Spleen (tissue), 11 donors: ENCODE data around the gene COX4I1. TPM values are rescaled to one million over a fixed set of nuclear protein-coding genes. Genes with fewer than 3 reads are reported as not detected.

ENCODE experiments used
- DNase-seq: peaks from one replicate; pipeline ENCODE4 v3.0.0-alpha.2; 2020
- H3K27ac ChIP-seq, 8 donors: fragments of 200-600 bp; sonication (generic) in 7 of 8; 1 replicate in 4 of 8; 2 replicates in 4 of 8; pipeline versions ENCODE4 v1.5.0 to v1.8.0; 2016 to 2021; ENCODE audit warnings: inconsistent platforms in 4 of 8, mild to moderate bottlenecking in 4 of 8, moderate library complexity in 1 of 8
- H3K27me3 ChIP-seq, 7 donors: fragments of 200-600 bp; sonication (generic) in 6 of 7; replicated peaks in 1 of 7; 1 replicate in 4 of 7; 2 replicates in 3 of 7; pipeline versions ENCODE4 v1.5.0 to v1.8.0; 2016 to 2021; ENCODE audit warnings: inconsistent platforms in 3 of 7, mild to moderate bottlenecking in 1 of 7
- H3K36me3 ChIP-seq, 6 donors: fragments of 200-600 bp; sonication (generic) in 5 of 6; 1 replicate in 4 of 6; 2 replicates in 2 of 6; pipeline versions ENCODE4 v1.5.0 to v1.8.0; 2016 to 2021; ENCODE audit warnings: inconsistent platforms in 2 of 6
- H3K4me1 ChIP-seq, 6 donors: fragments of 200-600 bp; sonication (generic) in 5 of 6; 1 replicate in 3 of 6; 2 replicates in 3 of 6; pipeline versions ENCODE4 v1.5.0 to v1.8.0; 2016 to 2021; ENCODE audit warnings: inconsistent platforms in 3 of 6
- H3K4me3 ChIP-seq, 8 donors: fragments of 200-600 bp; sonication (generic) in 7 of 8; 1 replicate in 4 of 8; 2 replicates in 4 of 8; pipeline versions ENCODE4 v1.5.0 to v1.8.0; 2016 to 2021; ENCODE audit warnings: inconsistent platforms in 4 of 8, mild to moderate bottlenecking in 4 of 8, moderate library complexity in 2 of 8
- H3K9me3 ChIP-seq, 8 donors: fragments of 200-600 bp; sonication (generic) in 7 of 8; 1 replicate in 4 of 8; 2 replicates in 4 of 8; pipeline versions ENCODE4 v1.5.0 to v1.8.0; 2016 to 2021; ENCODE audit warnings: inconsistent platforms in 4 of 8
- POLR2A ChIP-seq, 3 donors: fragments of 450-650 bp; IDR thresholded peaks; one replicate each; pipeline ENCODE4 v1.5.1; 2017; ENCODE audit warnings: antibody characterized with exemption in 3 of 3, mild to moderate bottlenecking in 1 of 3
- POLR2AphosphoS5 ChIP-seq, 3 donors: sonication (generic); formaldehyde crosslinking; IDR thresholded peaks; one replicate each; pipeline ENCODE4 v1.5.1; 2017; ENCODE audit warnings: antibody characterized with exemption in 3 of 3
- WGBS, 5 donors: extraction: QIAGEN DNeasy Blood & Tissue Kit in 3 of 5; methylation state at CpG; one replicate each; pipeline versions ENCODE4 v1.1.5 to v1.1.7; 2013 to 2018; 5-methylcytosine and 5-hydroxymethylcytosine counted together
- intact Hi-C: fragments of 100-400 bp; cut with DNase I; formaldehyde crosslinking; loops from one replicate; pipeline ENCODE4 v1.15.0; 2023; ENCODE audit warnings: low total_unique reads
- polyA plus RNA-seq, 3 donors: library from polyadenylated mRNA; stranded (reverse); fragments of 200-250 nt; gene quantifications; one replicate each; pipeline ENCODE4 v1.2.1, GENCODE V29; 2013
- total RNA-seq, 7 donors: library from RNA; depleted of rRNA in 3 of 7; stranded (reverse); fragments of >200 nt in 3 of 7; fragmentation: NEBNext Ultra II Directional in 4 of 7; extraction: Animal tissue kit (Norgen Biotek cat#: 25700) in 4 of 7; gene quantifications; one replicate each; pipeline versions ENCODE4 v1.1.0 to v1.2.1, GENCODE V29; 2016 to 2021
- TF ChIP-seq, protein P1 (sequence below), 11 experiments: fragments of 200-600 bp in 7 of 11; fragments of 450-650 bp in 4 of 11; sonication (generic) in 4 of 11; IDR thresholded peaks in 8 of 11; conservative IDR thresholded peaks in 3 of 11; 1 replicate in 7 of 11; 2 replicates in 4 of 11; pipeline versions ENCODE4 v1.4.0 to v1.8.0; 2016 to 2021; ENCODE audit warnings: antibody characterized with exemption in 11 of 11, inconsistent platforms in 4 of 11, mild to moderate bottlenecking in 1 of 11
- donor health status: healthy with polysubstance abuse.
- donor health status: DM: no; HTN: no; CAD: no; lungs with moderate emphysema.
- donor health status: DM: no; HTN: no; CAD: no.
- donor health status: Bipolar disorder and iron deficiency.
- donor health status: healthy.
- donor health status: DM: no; HTN: no; CAD: no.
- donor health status: DM: yes; HTN: yes; CAD: no.

COX4I1 gene
- total and polyA plus RNA-seq, 10 donors, result 348 to 1,132 (median 450) TPM

DNA sequence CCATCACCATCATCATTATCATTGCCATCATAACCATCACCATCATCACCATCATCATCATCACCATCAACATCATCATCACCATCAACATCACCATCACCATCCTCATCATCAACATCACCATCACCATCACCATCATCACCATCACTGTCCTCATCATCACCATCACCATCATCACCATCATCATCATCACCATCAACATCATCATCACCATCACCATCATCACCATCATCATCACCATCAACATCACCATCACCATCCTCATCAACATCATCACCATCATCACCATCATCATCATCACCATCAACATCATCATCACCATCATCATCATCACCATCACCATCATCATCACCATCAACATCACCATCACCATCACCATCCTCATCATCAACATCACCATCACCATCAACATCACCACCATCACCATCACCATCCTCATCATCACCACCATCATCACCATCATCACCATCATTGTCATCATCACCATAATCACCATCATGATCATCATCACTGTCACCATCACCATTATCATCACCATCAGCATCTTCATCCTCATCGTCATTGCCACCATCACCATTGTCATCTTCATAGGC lies 23.9 kb downstream of the COX4I1 start:
- Histone ChIP-seq H3K4me3 (no peak overlapping the region), H3K9me3 (no peaks in the 10 kb centered on the region), H3K4me1 (peaks cover 8 to 23% (median 17%) of the 10 kb centered on the region in 6 donors), H3K27me3 (peaks cover 0 to 10% (median 0%) of the 10 kb centered on the region in 7 donors), H3K36me3 (no peaks in the 10 kb centered on the region), H3K27ac (no peak overlapping the region)
- TF ChIP-seq POLR2A (IDR thresholded peaks at IDR 0.05) (no peak), POLR2AphosphoS5 (IDR thresholded peaks at IDR 0.05) (no peak)
- TF ChIP-seq, protein P1, sequence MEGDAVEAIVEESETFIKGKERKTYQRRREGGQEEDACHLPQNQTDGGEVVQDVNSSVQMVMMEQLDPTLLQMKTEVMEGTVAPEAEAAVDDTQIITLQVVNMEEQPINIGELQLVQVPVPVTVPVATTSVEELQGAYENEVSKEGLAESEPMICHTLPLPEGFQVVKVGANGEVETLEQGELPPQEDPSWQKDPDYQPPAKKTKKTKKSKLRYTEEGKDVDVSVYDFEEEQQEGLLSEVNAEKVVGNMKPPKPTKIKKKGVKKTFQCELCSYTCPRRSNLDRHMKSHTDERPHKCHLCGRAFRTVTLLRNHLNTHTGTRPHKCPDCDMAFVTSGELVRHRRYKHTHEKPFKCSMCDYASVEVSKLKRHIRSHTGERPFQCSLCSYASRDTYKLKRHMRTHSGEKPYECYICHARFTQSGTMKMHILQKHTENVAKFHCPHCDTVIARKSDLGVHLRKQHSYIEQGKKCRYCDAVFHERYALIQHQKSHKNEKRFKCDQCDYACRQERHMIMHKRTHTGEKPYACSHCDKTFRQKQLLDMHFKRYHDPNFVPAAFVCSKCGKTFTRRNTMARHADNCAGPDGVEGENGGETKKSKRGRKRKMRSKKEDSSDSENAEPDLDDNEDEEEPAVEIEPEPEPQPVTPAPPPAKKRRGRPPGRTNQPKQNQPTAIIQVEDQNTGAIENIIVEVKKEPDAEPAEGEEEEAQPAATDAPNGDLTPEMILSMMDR (IDR thresholded peaks at IDR 0.05 in 8 of 11, conservative IDR thresholded peaks at IDR 0.05 in 3 of 11), result no peak
- intact Hi-C loops, result loop anchor here (2.0 to 10.0 kb wide), 2 partner anchors 71 to 193 kb away; partner anchors contain the start of gene IRF8
- 94 to 100% (median 97%) methylated on average over 1 of the region's 1 CpG for WGBS, 5 donors
- no peak for DNase-seq

DNA sequence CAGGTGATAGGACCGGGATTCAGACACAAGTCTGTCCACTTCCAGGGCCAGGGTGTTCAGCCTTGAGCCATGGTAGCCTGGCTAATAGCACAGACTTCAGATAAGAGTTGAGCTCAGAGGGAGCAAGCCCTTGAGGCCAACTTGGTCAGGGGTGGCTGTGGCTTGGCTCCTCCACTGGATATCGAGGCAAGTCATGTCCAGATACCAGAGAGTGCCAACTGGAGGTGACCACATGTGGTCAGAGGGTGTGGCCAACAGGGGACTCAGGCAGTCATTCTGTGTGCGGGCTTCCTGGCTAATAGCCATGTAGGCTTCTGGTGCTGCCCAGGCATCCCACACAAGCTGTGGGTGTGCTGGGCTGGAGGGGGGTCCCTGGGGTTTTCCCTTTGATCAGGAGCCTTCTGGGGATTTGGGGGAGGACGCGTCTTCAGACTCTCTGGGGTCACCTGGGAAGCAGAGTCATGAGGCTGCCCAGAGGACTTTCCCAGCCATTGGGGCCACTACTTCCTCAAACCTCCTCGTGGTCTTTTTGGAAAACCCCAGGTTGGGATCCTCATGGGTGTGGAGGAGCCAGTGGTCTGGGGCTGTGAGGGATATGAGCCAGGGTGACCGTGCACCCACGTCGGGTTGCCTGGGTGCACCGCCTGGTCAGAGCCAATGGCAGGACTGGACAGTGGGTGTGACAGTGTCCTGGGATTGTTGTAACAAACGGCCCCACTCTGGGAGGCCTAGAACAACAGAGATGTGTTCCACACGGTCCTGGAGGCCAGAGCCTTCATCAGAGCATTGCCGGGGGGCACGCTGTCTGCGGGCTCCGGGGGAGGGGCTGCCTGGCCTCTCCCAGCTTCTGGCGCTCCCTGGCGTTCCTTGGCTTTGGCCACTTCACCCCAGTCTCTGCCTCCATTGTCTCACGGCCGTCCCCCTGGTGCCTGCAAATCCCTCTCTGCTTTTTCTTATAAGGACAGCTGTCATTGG lies 25.0 kb downstream of the COX4I1 start:
- H3K27ac ChIP-seq, result no peak overlapping the region
- no peak for DNase-seq
- intact Hi-C loops, result loop anchor here (10.0 kb wide), 1 partner anchor 70 kb away; the partner anchor contains the start of gene IRF8
- H3K27me3 ChIP-seq, result peaks cover 0 to 14% (median 0%) of the 10 kb centered on the region in 7 donors
- peaks cover 4 to 23% (median 16%) of the 10 kb centered on the region in 6 donors for H3K4me1 ChIP-seq
- WGBS, 5 donors, result 73 to 86% (median 81%) methylated on average over 14 to 20 of the region's 20 CpGs
- no peak overlapping the region for H3K4me3 ChIP-seq
- H3K36me3 ChIP-seq, result no peaks in the 10 kb centered on the region
- no peak for TF ChIP-seq POLR2AphosphoS5 (IDR thresholded peaks at IDR 0.05)
- TF ChIP-seq, protein P1 (IDR thresholded peaks at IDR 0.05 in 8 of 11, conservative IDR thresholded peaks at IDR 0.05 in 3 of 11), result no peak
- no peak for TF ChIP-seq POLR2A (IDR thresholded peaks at IDR 0.05)
- H3K9me3 ChIP-seq, result no peaks in the 10 kb centered on the region

DNA sequence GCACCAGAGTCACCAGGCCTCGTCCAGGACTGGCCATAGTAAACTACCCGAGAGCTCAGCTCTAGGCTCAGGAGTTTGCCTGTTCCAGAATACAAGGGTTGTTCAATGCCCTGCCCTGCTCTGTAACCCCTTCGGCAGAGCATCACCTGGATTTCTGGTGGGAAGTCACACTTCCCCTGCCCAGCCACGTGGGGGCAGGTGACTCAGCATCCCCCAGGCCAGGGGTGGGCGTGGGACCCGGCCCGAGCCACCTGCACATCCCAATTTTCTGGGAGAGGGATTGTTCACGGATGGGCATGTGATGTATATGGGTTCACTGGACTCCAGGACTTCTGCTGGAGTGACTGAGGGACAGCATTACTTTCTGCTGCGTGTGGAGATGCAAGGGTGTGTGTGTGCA lies 25.8 kb downstream of the COX4I1 start:
- no peak for DNase-seq
- H3K4me1 ChIP-seq, result peaks cover 9 to 29% (median 24%) of the 10 kb centered on the region in 6 donors
- TF ChIP-seq POLR2AphosphoS5 (IDR thresholded peaks at IDR 0.05), result no peak
- TF ChIP-seq, protein P1 (IDR thresholded peaks at IDR 0.05 in 8 of 11, conservative IDR thresholded peaks at IDR 0.05 in 3 of 11), result no peak
- no peaks in the 10 kb centered on the region for H3K9me3 ChIP-seq
- H3K36me3 ChIP-seq, result no peaks in the 10 kb centered on the region
- no peak overlapping the region for H3K4me3 ChIP-seq
- 71 to 94% (median 79%) methylated on average over 4 to 9 of the region's 9 CpGs for WGBS, 5 donors
- H3K27ac ChIP-seq, result no peak overlapping the region
- peaks cover 0 to 22% (median 0%) of the 10 kb centered on the region in 7 donors for H3K27me3 ChIP-seq
- intact Hi-C loops, result loop anchor here (10.0 kb wide), 1 partner anchor 69 kb away; the partner anchor contains the start of gene IRF8
